Measurements from ENCODE around the gene CHFR.
"Not testable (repeated sequence)": the region's sequence is repeated elsewhere in the genome, so short reads cannot be mapped to it uniquely, and the experiment has no call there.

The CHFR gene

GRCh38 chr12:132806857-132807256 lies 80.5 kb downstream of the CHFR start:
- peak in 1 of 2 experiments; percentile 21 for DNase-seq

DNA sequence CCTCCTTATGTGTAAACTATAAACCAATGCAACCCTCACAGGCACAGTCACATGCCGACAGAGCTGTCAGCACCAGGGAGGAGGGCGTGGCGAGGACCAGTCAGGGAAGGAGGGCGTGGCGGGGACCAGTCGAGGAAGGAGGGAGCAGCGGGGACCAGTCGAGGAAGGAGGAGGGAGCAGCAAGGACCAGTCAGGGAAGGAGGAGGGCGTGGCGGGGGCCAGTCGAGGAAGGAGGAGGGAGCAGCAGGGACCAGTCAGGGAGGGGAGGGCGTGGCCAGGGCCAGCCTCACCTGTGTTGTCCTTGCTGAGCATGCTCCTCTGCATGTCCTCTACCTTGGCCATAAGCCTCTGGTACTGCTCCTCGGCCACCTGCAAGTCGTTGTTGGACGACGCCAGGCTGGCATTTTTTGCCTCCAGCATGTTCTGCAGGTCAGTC lies 83.0 kb downstream of the CHFR start:
- DNase-seq = no peak

- no peak for DNase-seq
Measured at GRCh38 chr12:132803888-132804287, 83.5 kb downstream of the CHFR start.

DNA sequence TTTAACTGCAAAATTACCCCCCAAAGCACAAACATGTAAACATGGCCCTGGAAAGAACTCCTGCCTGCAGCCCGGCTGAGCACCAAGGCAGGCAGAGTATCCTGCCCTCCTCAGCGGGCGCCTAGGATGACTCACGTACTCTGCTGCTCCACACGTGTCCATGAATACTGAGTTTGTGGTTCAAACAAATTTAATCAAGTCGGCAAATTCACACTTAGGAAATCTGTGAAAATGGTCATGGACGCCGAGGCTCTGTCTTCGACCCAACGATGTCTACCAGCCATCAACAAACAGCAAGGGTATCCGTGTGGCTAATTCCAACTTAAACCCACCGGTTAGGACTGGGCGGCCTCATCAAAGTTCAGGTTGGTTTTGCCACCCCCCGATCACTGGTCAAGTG lies 84.3 kb downstream of the CHFR start:
- no peak for DNase-seq

DNA sequence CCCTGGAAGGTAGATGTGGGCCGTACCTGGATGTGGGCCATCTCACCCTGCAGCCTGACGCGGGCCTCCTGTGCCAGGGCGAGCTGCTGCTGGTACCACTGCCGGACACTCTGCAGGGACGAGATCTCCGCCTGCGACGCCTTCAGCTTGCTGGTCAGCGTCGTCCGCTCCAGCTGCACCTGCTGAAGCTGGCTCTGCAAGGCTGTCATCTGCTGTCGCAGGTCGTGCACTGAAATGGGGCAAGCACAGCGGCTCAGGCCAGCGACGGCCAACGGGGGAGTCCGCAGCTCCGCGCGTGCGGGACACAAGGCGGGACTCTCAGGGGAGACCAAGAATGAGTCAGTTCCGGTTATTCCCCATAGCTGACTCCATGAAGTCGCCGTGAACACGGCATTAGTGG lies 85.7 kb downstream of the CHFR start:
- DNase-seq = no peak

- no peak for DNase-seq
Measured at GRCh38 chr12:132798836-132799235, 88.6 kb downstream of the CHFR start.

- DNase-seq = no peak
Measured at GRCh38 chr12:132797820-132798570, 89.4 kb downstream of the CHFR start.

DNA sequence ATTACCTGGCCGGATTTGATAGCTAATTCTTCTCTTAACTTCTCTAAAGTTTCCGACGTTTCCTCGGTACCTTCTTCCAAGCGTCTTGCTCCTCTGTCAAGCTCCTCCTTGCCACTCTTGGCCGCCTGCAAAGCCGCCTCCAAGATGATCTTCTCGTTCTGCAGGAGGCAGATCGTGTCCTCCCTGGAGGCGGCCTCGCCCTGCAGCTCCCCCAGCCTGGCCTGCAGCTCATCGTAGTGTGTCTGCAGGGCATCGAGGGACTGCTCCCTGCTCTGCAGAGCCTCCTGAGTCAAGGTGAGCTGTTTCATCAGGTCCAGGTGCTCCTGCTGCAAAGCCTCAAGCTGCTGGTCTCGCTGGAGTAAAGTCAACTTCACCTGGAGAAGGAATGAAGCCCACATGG lies 91.6 kb downstream of the CHFR start:
- no peak for DNase-seq

DNA sequence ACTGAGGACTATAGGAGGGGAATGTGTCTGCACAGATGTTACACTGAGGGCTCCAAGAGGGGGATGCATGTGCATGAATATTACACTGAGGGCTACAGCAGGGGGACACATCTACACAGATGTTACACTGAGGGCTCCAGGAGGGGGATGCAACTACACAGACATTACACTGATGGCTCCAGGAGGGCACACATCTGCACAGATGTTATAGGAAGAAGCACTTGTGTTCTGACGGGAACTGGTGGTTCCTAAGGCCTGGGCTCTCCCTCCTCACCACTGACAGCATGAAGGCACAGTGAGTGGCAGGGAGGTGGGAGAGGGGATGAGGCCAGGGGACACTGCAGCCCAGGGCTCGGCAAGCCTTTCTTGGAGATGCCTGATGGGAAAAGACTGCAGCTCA lies 95.5 kb downstream of the CHFR start:
- DNase-seq = not testable (repeated sequence)

- no peak for DNase-seq
Measured at GRCh38 chr12:132789099-132789471, 98.3 kb downstream of the CHFR start.

- DNase-seq = no peak
Measured at GRCh38 chr12:132788375-132789098, 98.9 kb downstream of the CHFR start.

DNA sequence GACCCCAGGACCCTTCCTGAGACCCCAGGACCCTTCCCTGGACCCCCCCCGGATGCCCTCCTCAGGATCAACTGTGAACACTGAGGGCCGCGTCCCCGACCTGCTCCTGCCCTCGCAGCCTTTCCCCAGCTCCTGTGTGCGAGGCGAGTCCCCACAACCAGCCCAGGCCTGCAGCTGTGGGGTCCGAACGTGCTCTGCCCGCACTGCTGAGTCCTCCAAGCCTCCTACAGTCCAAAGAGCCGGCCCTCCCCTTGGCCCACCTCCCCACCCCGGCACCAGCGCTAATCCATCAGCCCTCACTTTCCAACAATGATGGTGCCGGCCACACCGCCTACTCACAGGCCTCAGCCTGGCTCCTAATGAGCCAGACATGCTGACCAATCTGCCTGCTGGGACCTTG lies 99.5 kb downstream of the CHFR start:
- no peak for DNase-seq

DNA sequence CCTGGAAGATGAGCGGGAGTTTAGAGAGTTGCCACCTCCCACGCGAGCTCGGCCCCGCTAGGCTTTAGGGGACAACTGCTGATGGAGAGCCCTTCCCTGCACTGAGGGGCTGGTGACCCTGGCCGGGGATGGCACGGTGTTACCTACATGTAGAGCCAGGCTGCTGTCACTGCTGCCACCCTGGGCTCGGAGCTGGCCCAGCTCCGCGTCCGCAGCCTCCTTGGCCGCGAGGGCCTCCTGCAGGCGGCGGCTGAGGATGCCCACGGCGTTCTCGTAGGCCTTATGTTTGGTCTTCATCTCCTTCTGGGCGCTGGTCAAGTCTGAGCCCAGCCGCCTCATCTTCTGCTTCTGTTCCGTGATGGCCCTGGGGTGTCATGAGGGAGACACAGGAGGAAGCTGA lies 101.2 kb downstream of the CHFR start:
- no peak for DNase-seq

DNA sequence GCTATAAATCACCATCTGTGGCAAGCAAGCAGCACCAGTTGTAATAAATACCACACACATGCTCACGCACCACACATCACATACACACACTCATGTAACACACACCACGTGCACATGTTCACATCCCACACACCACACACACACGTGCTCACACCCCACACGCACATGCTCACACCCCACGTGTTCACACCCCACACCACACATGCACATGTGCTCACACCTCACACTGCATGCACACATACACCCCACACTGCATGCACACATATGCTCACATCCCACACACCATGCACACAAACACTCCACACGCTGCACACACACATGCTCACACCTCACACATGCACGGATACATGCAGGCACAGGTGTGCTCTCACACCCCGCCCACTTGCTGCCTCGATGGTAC lies 102.8 kb downstream of the CHFR start:
- DNase-seq = no peak

- DNase-seq = no peak
Measured at GRCh38 chr12:132783917-132784531, 103.4 kb downstream of the CHFR start.

All from activated CD4-positive, alpha-beta T cell treated with anti-CD3 and anti-CD28 coated beads, Interleukin-2, amount 50 U/mL, for 4 hours (primary cell).